ENCODE data around the gene NUS1. TPM values are rescaled to one million over a fixed set of nuclear protein-coding genes. Genes with fewer than 3 reads are reported as not detected.

NUS1 gene
- polyA plus RNA-seq, 1 donor (not counting 4 experiments of a cell fraction or from before 2014, with no cell fraction given) = 29.0 TPM

- Histone ChIP-seq H3K9me3 (ENCODE audit: control insufficient read depth, low read depth, low read length) (no peaks in the 10 kb centered on the region), H4K20me1 (ENCODE audit: control insufficient read depth, extremely low read depth, insufficient read depth, low read length) (peaks cover 14% of the 10 kb centered on the region), H3K79me2 (ENCODE audit: control insufficient read depth, insufficient read depth, low read length) (peaks cover 95% of the 10 kb centered on the region), H3K9ac (ENCODE audit: control insufficient read depth, extremely low read depth, insufficient read depth, low read length) (no peak overlapping the region), H3K4me2 (ENCODE audit: control insufficient read depth, extremely low read depth, insufficient read depth, low read depth, low read length) (no peak overlapping the region), H3K4me3 (ENCODE audit: control insufficient read depth in 2 of 3, extremely low read depth in 1 of 3, insufficient read depth in 2 of 3, low read depth in 1 of 3, low read length in 3 of 3) (no peak overlapping the region), H3K27ac (ENCODE audit: control insufficient read depth, insufficient read depth, low read length) (no peak overlapping the region), H2AFZ (ENCODE audit: control insufficient read depth, low read length) (no peak overlapping the region), H3K36me3 (ENCODE audit: control insufficient read depth in 2 of 2, extremely low read depth in 1 of 2, insufficient read depth in 2 of 2, low read length in 2 of 2) (peaks cover 3 to 15% of the 10 kb centered on the region in 2 experiments), H3K4me1 (ENCODE audit: control insufficient read depth, extremely low read depth, insufficient read depth, low read length) (peaks cover 15% of the 10 kb centered on the region), H3K27me3 (ENCODE audit: control insufficient read depth, extremely low read depth, insufficient read depth, low read length) (no peaks in the 10 kb centered on the region), H3K9me1 (ENCODE audit: control insufficient read depth, extremely low read depth, insufficient read depth, low read length) (no peaks in the 10 kb centered on the region)
- dilution Hi-C loops (cut with MboI; ENCODE audit: extremely low pct_ligation_motif_present, low sequenced_read_pairs) = no loop called here
- DNase-seq (ENCODE audit: low read depth, low spot score) (no peak), FAIRE-seq (no peak)
- TF ChIP-seq EZH2 (IDR thresholded peaks at IDR 0.05; ENCODE audit: low read length) = no peak
- TF ChIP-seq, protein P1, sequence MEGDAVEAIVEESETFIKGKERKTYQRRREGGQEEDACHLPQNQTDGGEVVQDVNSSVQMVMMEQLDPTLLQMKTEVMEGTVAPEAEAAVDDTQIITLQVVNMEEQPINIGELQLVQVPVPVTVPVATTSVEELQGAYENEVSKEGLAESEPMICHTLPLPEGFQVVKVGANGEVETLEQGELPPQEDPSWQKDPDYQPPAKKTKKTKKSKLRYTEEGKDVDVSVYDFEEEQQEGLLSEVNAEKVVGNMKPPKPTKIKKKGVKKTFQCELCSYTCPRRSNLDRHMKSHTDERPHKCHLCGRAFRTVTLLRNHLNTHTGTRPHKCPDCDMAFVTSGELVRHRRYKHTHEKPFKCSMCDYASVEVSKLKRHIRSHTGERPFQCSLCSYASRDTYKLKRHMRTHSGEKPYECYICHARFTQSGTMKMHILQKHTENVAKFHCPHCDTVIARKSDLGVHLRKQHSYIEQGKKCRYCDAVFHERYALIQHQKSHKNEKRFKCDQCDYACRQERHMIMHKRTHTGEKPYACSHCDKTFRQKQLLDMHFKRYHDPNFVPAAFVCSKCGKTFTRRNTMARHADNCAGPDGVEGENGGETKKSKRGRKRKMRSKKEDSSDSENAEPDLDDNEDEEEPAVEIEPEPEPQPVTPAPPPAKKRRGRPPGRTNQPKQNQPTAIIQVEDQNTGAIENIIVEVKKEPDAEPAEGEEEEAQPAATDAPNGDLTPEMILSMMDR (optimal IDR thresholded peaks at IDR 0.05 in 1 of 3, IDR thresholded peaks at IDR 0.05 in 1 of 3, conservative IDR thresholded peaks at IDR 0.05 in 1 of 3; ENCODE audit: extremely low read depth in 1 of 3, insufficient read depth in 2 of 3, low read length in 3 of 3) = no peak
Observed at GRCh38 chr6:117681162-117681741, 6.0 kb downstream of the NUS1 start.

DNA sequence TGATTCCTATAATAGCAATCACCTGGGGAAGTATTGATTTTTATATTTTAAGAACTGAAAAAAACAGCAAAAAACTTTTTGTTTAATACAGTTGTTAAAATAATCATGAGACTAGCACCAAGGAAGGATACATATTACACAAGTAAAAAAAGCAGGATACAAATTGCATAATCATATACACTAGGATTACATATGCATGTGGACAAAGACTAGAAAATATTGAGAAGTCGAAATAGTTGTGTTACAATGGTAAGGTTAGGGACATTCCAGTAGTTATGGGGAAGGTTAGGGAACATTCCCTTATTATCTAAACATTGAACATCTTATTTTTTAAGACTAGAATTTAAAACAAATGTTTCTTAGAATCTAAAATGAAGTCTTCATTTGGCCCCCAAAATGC lies 9.5 kb downstream of the NUS1 start:
- H3K27me3 ChIP-seq (ENCODE audit: control insufficient read depth, extremely low read depth, insufficient read depth, low read length) = no peaks in the 10 kb centered on the region
- H3K4me1 ChIP-seq (ENCODE audit: control insufficient read depth, extremely low read depth, insufficient read depth, low read length) = no peaks in the 10 kb centered on the region
- no peaks in the 10 kb centered on the region for H3K9me3 ChIP-seq (ENCODE audit: control insufficient read depth, low read depth, low read length)
- no peak for FAIRE-seq
- H3K79me2 ChIP-seq (ENCODE audit: control insufficient read depth, insufficient read depth, low read length) = peaks cover 97% of the 10 kb centered on the region
- H3K36me3 ChIP-seq (ENCODE audit: control insufficient read depth in 2 of 2, extremely low read depth in 1 of 2, insufficient read depth in 2 of 2, low read length in 2 of 2) = peaks cover 2 to 13% of the 10 kb centered on the region in 2 experiments
- H2AFZ ChIP-seq (ENCODE audit: control insufficient read depth, low read length) = no peak overlapping the region
- H3K27ac ChIP-seq (ENCODE audit: control insufficient read depth, insufficient read depth, low read length) = no peak overlapping the region
- DNase-seq (ENCODE audit: low read depth, low spot score) = no peak
- H3K9me1 ChIP-seq (ENCODE audit: control insufficient read depth, extremely low read depth, insufficient read depth, low read length) = no peaks in the 10 kb centered on the region
- H3K9ac ChIP-seq (ENCODE audit: control insufficient read depth, extremely low read depth, insufficient read depth, low read length) = no peak overlapping the region
- H3K4me3 ChIP-seq (ENCODE audit: control insufficient read depth in 2 of 3, extremely low read depth in 1 of 3, insufficient read depth in 2 of 3, low read depth in 1 of 3, low read length in 3 of 3) = no peak overlapping the region
- no peak overlapping the region for H3K4me2 ChIP-seq (ENCODE audit: control insufficient read depth, extremely low read depth, insufficient read depth, low read depth, low read length)
- TF ChIP-seq, protein P1 (optimal IDR thresholded peaks at IDR 0.05 in 1 of 3, IDR thresholded peaks at IDR 0.05 in 1 of 3, conservative IDR thresholded peaks at IDR 0.05 in 1 of 3; ENCODE audit: extremely low read depth in 1 of 3, insufficient read depth in 2 of 3, low read length in 3 of 3) = no peak
- no peak for TF ChIP-seq EZH2 (IDR thresholded peaks at IDR 0.05; ENCODE audit: low read length)
- dilution Hi-C loops (cut with MboI; ENCODE audit: extremely low pct_ligation_motif_present, low sequenced_read_pairs) = no loop called here
- H4K20me1 ChIP-seq (ENCODE audit: control insufficient read depth, extremely low read depth, insufficient read depth, low read length) = peaks cover 8% of the 10 kb centered on the region

All from keratinocyte (primary cell).